HepG2 (cell line): Measurements from ENCODE around the gene BLOC1S2. TPM values are rescaled to one million over a fixed set of nuclear protein-coding genes. Genes with fewer than 3 reads are reported as not detected.

Experiments used
- ATAC-seq: fragments of 200-7000 bp; cut with Tn5 transposase; 3 replicates; pipeline ENCODE4 v1.9.1; 2020; ENCODE audit warnings: mild to moderate bottlenecking, moderate library complexity
- BruUV-seq: library from RNA; stranded (reverse); fragments of 400-500 nt; replicated peaks from 2 replicates; lab custom pipeline; 2021; lab: Mats Ljungman, UMichigan
- CTCF ChIA-PET: fragments of 300-600 bp; formaldehyde crosslinking; extraction: SDS; loops from one replicate; lab custom pipeline; 2021; ENCODE audit warnings: low total read pairs, inconsistent platforms, low intra/inter-chr PET ratio; lab: Yijun Ruan, JAX
- POLR2A ChIA-PET: fragments of 350-600 bp; sonication (Branson Sonifier 250); formaldehyde crosslinking; loops from one replicate; lab custom pipeline; 2020; ENCODE audit warnings: antibody characterized with exemption, inconsistent platforms; lab: Yijun Ruan, JAX
- DNase-seq: peaks from one replicate; pipeline ENCODE4 v3.0.0-alpha.2; 2015; ENCODE audit warnings: low spot score
- FAIRE-seq: peaks from 3 replicates; lab custom pipeline; 2011; peaks lifted over from hg19 to GRCh38; lab: Jason Lieb, UNC
- H2AFZ ChIP-seq: one replicate; pipeline ENCODE4 v1.6.1; 2011; ENCODE audit warnings: low read length, inconsistent platforms
- H3K27ac ChIP-seq: fragments of 300-600 bp; 3 replicates; pipeline ENCODE4 v1.8.0; 2011; ENCODE audit warnings: mixed run types, mild to moderate bottlenecking, mixed read lengths, low read length, inconsistent platforms; ENCODE audit not compliant: insufficient read depth; ENCODE audit errors: extremely low read length
- H3K27me3 ChIP-seq, 2 experiments: fragments of 200-600 bp in 1 of 2; 2 replicates in 1 of 2; 3 replicates in 1 of 2; pipeline versions ENCODE4 v1.6.0 to v1.8.0; 2011; ENCODE audit warnings: low read length in 2 of 2, mild to moderate bottlenecking in 2 of 2, moderate library complexity in 2 of 2, inconsistent platforms in 1 of 2; ENCODE audit not compliant: insufficient read depth in 2 of 2, control insufficient read depth in 1 of 2
- H3K36me3 ChIP-seq, 2 experiments: fragments of 200-600 bp in 1 of 2; replicated peaks in 1 of 2; 2 replicates in 1 of 2; 3 replicates in 1 of 2; pipeline versions ENCODE4 v1.5.1 to v1.8.0; 2011; ENCODE audit warnings: low read length in 2 of 2, inconsistent platforms in 1 of 2; ENCODE audit not compliant: insufficient read depth in 2 of 2, control insufficient read depth in 1 of 2
- H3K4me1 ChIP-seq: 2 replicates; pipeline ENCODE4 v1.5.1; 2012; ENCODE audit warnings: low read length, inconsistent platforms; ENCODE audit not compliant: insufficient read depth
- H3K4me2 ChIP-seq: 2 replicates; pipeline ENCODE4 v1.6.0; 2011; ENCODE audit warnings: low read depth, low read length, inconsistent platforms
- H3K4me3 ChIP-seq, 3 experiments: fragments of 200-600 bp in 1 of 3; sonication (generic), shearing (Covaris generic) in 1 of 3; replicated peaks in 1 of 3; 2 replicates each; pipeline ENCODE4 v1.5.1; 2011 to 2016; ENCODE audit warnings: low read length in 3 of 3, inconsistent platforms in 2 of 3, low read depth in 2 of 3, mild to moderate bottlenecking in 2 of 3, control low read depth in 1 of 3, mixed read lengths in 1 of 3; ENCODE audit not compliant: insufficient read depth in 1 of 3
- H3K79me2 ChIP-seq: one replicate; pipeline ENCODE4 v1.6.1; 2011; ENCODE audit warnings: low read length, inconsistent platforms; ENCODE audit not compliant: insufficient read depth
- H3K9ac ChIP-seq: 2 replicates; pipeline ENCODE4 v1.6.0; 2011; ENCODE audit warnings: mild to moderate bottlenecking, low read depth, low read length, inconsistent platforms; ENCODE audit not compliant: insufficient read depth
- H3K9me3 ChIP-seq: 2 replicates; pipeline ENCODE4 v1.5.1; 2012; ENCODE audit warnings: mild to moderate bottlenecking, low read length
- H4K20me1 ChIP-seq: 2 replicates; pipeline ENCODE4 v1.6.0; 2011; ENCODE audit warnings: inconsistent platforms, mild to moderate bottlenecking, low read length, moderate library complexity; ENCODE audit not compliant: insufficient read depth
- CREBL2 ChIP-seq: sonication (generic); formaldehyde crosslinking; IDR thresholded peaks from 2 replicates; pipeline ENCODE4 v1.8.1; 2023; ENCODE audit warnings: missing genetic modification reagents, mild to moderate bottlenecking, borderline replicate concordance
- FUBP1 ChIP-seq: sonication (generic); formaldehyde crosslinking; IDR thresholded peaks from 2 replicates; pipeline ENCODE4 v1.5.1; 2020; ENCODE audit warnings: missing genetic modification reagents, mild to moderate bottlenecking, borderline replicate concordance
- NFIB ChIP-seq: sonication (generic); formaldehyde crosslinking; IDR thresholded peaks from 2 replicates; pipeline ENCODE4 v1.9.0; 2021; ENCODE audit warnings: missing genetic modification reagents, mild to moderate bottlenecking, borderline replicate concordance
- NR2F6 ChIP-seq, 2 experiments: IDR thresholded peaks; 2 replicates each; pipeline ENCODE4 v1.6.1; 2016; ENCODE audit warnings: antibody characterized with exemption in 1 of 2, mild to moderate bottlenecking in 1 of 2
- SMAD1 ChIP-seq: sonication (generic); formaldehyde crosslinking; IDR thresholded peaks from 2 replicates; pipeline ENCODE4 v1.4.0; 2020; ENCODE audit warnings: missing genetic modification reagents, low read depth, mild to moderate bottlenecking, borderline replicate concordance
- ZNF253 ChIP-seq: sonication (generic); formaldehyde crosslinking; IDR thresholded peaks from 2 replicates; pipeline ENCODE4 v1.8.0; 2022; ENCODE audit warnings: mild to moderate bottlenecking, missing genetic modification reagents, borderline replicate concordance
- ZNF720 ChIP-seq: sonication (generic); formaldehyde crosslinking; IDR thresholded peaks from 2 replicates; pipeline ENCODE4 v1.4.0; 2020; ENCODE audit warnings: missing genetic modification reagents
- ZNF792 ChIP-seq: IDR thresholded peaks from 2 replicates; pipeline ENCODE4 v1.6.1; 2016
- WGBS: methylation state at CpG from one replicate; pipeline ENCODE4 v1.1.6; 2017; ENCODE audit warnings: low lambda C conversion rate; 5-methylcytosine and 5-hydroxymethylcytosine counted together
- in situ Hi-C: cut with HindIII; loops from 2 replicates; pipeline ENCODE4 v1.10.0; 2017; ENCODE audit warnings: low pct_unique_long_range_greater_than_20kb; ENCODE audit not compliant: extremely low pct_ligation_motif_present
- intact Hi-C: fragments of 100-400 bp; cut with micrococcal nuclease; formaldehyde crosslinking; loops from one replicate; pipeline ENCODE4 v1.10.0; 2022; ENCODE audit not compliant: unreplicated experiment
- polyA plus RNA-seq, 8 experiments: library from polyadenylated mRNA; depleted of rRNA in 3 of 8; stranded (reverse) in 7 of 8; unstranded in 1 of 8; fragments of >200 nt; fragmentation: Illumina TruSeq in 4 of 8; extraction: Trizol in 4 of 8; gene quantifications; 2 replicates each; pipeline versions ENCODE4 v1.2.1 to v1.2.3, GENCODE V29; 2011 to 2016; ENCODE audit warnings: low read depth in 4 of 8, missing spikeins in 1 of 8, mixed read lengths in 1 of 8; ENCODE audit not compliant: insufficient read depth in 1 of 8
- total RNA-seq, 5 experiments: library from RNA; depleted of rRNA; stranded (reverse); fragments of >200 nt; fragmentation: Illumina TruSeq; extraction: Trizol; gene quantifications; 2 replicates each; pipeline ENCODE4 v1.2.3, GENCODE V29; 2016; ENCODE audit warnings: low read depth in 1 of 5
- TF ChIP-seq, protein P1 (sequence below): sonication (generic); formaldehyde crosslinking; IDR thresholded peaks from 2 replicates; pipeline ENCODE4 v1.4.0; 2020; ENCODE audit warnings: missing genetic modification reagents, borderline replicate concordance
- TF ChIP-seq, protein P2 (sequence below): sonication (generic); formaldehyde crosslinking; IDR thresholded peaks from 2 replicates; pipeline ENCODE4 v1.8.0; 2023; ENCODE audit warnings: mild to moderate bottlenecking, missing genetic modification reagents

BLOC1S2 gene
- total and polyA plus RNA-seq, 2 of the 13 experiments (the other 11 are each of a cell fraction or from before 2014, with no cell fraction given) = 22.3 to 64.4 TPM

- no TSS peak for BruUV-seq
- peaks cover 8 to 56% of the 10 kb centered on the region in 2 experiments; a peak in 4 of 5 replicates for H3K36me3 ChIP-seq
- no peaks in the 10 kb centered on the region for H3K9me3 ChIP-seq
- ChIA-PET CTCF (no interaction called here), POLR2A (no interaction called here)
- FAIRE-seq = no peak
- H3K4me1 ChIP-seq = no peaks in the 10 kb centered on the region
- 96% methylated on average over 3 of the region's 3 CpGs for WGBS
- in situ Hi-C loops = no loop called here
- DNase-seq = no peak
- no peak overlapping the region for H3K4me2 ChIP-seq
- TF ChIP-seq ZNF253 (CRISPR knock-in tag) = no peak
- TF ChIP-seq NR2F6 (IDR thresholded peaks at IDR 0.05) = no peak
- TF ChIP-seq NR2F6 (CRISPR knock-in tag; IDR thresholded peaks at IDR 0.05) = no peak
- H3K27me3 ChIP-seq = no peaks in the 10 kb centered on the region
- H3K79me2 ChIP-seq = no peaks in the 10 kb centered on the region
- no peak overlapping the region for H3K9ac ChIP-seq
- H3K4me3 ChIP-seq = no peak overlapping the region
- ATAC-seq = no peak
- no peak overlapping the region for H3K27ac ChIP-seq
- H4K20me1 ChIP-seq = no peaks in the 10 kb centered on the region
- intact Hi-C loops = no loop called here
- no peak overlapping the region for H2AFZ ChIP-seq
Observed at GRCh38 chr10:100254191-100254590, 32.3 kb downstream of the BLOC1S2 start.

DNA sequence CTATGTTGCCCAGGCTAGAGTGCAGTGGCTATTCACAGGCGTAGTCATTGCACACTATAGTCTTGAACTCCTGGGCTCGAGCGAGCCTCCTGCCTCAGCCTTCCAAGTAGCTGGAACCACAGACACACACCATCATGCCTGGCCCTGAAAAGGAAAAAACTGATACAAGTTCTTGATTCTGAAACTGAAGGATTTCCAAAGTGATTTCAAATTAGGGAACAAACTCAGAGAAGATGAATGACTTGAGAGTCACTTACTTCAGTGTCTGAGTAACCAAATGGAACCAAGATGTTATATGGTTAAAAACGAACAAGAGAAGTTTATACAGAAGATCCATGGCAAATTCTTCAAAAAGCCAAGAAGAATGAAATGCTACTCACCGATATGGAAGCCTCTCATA, 33.4 kb downstream of the BLOC1S2 start:
- peaks cover 17 to 59% of the 10 kb centered on the region in 2 experiments; a peak in 4 of 5 replicates for H3K36me3 ChIP-seq
- H3K27me3 ChIP-seq = no peaks in the 10 kb centered on the region
- no peak overlapping the region for H3K4me3 ChIP-seq
- no peaks in the 10 kb centered on the region for H3K79me2 ChIP-seq
- in situ Hi-C loops = no loop called here
- intact Hi-C loops = no loop called here
- no peak overlapping the region for H3K9ac ChIP-seq
- H2AFZ ChIP-seq = no peak overlapping the region
- no peak for DNase-seq
- H4K20me1 ChIP-seq = no peaks in the 10 kb centered on the region
- H3K4me1 ChIP-seq = no peaks in the 10 kb centered on the region
- no peak for FAIRE-seq
- 98% methylated on average over 5 of the region's 5 CpGs for WGBS
- H3K9me3 ChIP-seq = no peaks in the 10 kb centered on the region
- no TSS peak for BruUV-seq
- no peak overlapping the region for H3K27ac ChIP-seq
- no peak overlapping the region for H3K4me2 ChIP-seq
- ChIA-PET CTCF (no interaction called here), POLR2A (no interaction called here)
- ATAC-seq = no peak
- no peak for TF ChIP-seq CREBL2 (CRISPR knock-in tag)
- TF ChIP-seq ZNF720 (CRISPR knock-in tag) = no peak
- TF ChIP-seq SMAD1 = no peak
- TF ChIP-seq, protein P1, sequence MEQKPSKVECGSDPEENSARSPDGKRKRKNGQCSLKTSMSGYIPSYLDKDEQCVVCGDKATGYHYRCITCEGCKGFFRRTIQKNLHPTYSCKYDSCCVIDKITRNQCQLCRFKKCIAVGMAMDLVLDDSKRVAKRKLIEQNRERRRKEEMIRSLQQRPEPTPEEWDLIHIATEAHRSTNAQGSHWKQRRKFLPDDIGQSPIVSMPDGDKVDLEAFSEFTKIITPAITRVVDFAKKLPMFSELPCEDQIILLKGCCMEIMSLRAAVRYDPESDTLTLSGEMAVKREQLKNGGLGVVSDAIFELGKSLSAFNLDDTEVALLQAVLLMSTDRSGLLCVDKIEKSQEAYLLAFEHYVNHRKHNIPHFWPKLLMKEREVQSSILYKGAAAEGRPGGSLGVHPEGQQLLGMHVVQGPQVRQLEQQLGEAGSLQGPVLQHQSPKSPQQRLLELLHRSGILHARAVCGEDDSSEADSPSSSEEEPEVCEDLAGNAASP (CRISPR knock-in tag) = no peak
- TF ChIP-seq NFIB (CRISPR knock-in tag) = no peak
- TF ChIP-seq ZNF792 (CRISPR knock-in tag) = no peak
- TF ChIP-seq FUBP1 (CRISPR knock-in tag) = no peak
- TF ChIP-seq, protein P2, sequence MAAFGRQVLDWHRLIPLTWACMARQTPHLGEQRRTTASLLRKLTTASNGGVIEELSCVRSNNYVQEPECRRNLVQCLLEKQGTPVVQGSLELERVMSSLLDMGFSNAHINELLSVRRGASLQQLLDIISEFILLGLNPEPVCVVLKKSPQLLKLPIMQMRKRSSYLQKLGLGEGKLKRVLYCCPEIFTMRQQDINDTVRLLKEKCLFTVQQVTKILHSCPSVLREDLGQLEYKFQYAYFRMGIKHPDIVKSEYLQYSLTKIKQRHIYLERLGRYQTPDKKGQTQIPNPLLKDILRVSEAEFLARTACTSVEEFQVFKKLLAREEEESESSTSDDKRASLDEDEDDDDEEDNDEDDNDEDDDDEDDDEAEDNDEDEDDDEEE (CRISPR knock-in tag) = no peak
